HepG2 (cell line): ENCODE data around the gene FUCA1. TPM values are rescaled to one million over a fixed set of nuclear protein-coding genes. Genes with fewer than 3 reads are reported as not detected.

Experiments used
- CREM ChIP-seq, 2 experiments: sonication (generic) in 1 of 2; formaldehyde crosslinking in 1 of 2; IDR thresholded peaks; 2 replicates each; pipeline versions ENCODE4 v1.4.0 to v1.6.1; 2016 to 2020; ENCODE audit warnings: antibody characterized with exemption in 1 of 2, mild to moderate bottlenecking in 1 of 2, missing genetic modification reagents in 1 of 2
- ERF ChIP-seq: IDR thresholded peaks from 2 replicates; pipeline ENCODE4 v1.6.1; 2018; ENCODE audit warnings: missing biosample characterization, missing genetic modification reagents
- FOSL2 ChIP-seq: sonication (generic); formaldehyde crosslinking; IDR thresholded peaks from 2 replicates; pipeline ENCODE4 v1.4.0; 2020; ENCODE audit warnings: missing genetic modification reagents
- FOXK1 ChIP-seq: sonication (generic); formaldehyde crosslinking; IDR thresholded peaks from 2 replicates; pipeline ENCODE4 v1.4.0; 2020; ENCODE audit warnings: low read depth, missing genetic modification reagents, borderline replicate concordance
- GABPB1 ChIP-seq: IDR thresholded peaks from 2 replicates; pipeline ENCODE4 v1.6.1; 2016; ENCODE audit warnings: mild to moderate bottlenecking, missing genetic modification reagents, moderate library complexity, missing compliant biosample characterization
- GATAD2A ChIP-seq: IDR thresholded peaks from 2 replicates; pipeline ENCODE4 v1.6.1; 2016
- HOXA3 ChIP-seq: sonication (generic); formaldehyde crosslinking; IDR thresholded peaks from 2 replicates; pipeline ENCODE4 v1.5.0; 2020; ENCODE audit warnings: missing genetic modification reagents
- IRF2 ChIP-seq: IDR thresholded peaks from 2 replicates; pipeline ENCODE4 v1.6.1; 2018; ENCODE audit warnings: missing genetic modification reagents, missing compliant biosample characterization
- KDM3A ChIP-seq: IDR thresholded peaks from 2 replicates; pipeline ENCODE4 v1.6.1; 2018; ENCODE audit warnings: low read depth, missing compliant biosample characterization
- KLF16 ChIP-seq, 2 experiments: sonication (generic) in 1 of 2; formaldehyde crosslinking in 1 of 2; IDR thresholded peaks; 2 replicates each; pipeline versions ENCODE4 v1.6.1 to v1.8.0; 2016 to 2023; ENCODE audit warnings: missing genetic modification reagents in 2 of 2, missing compliant biosample characterization in 1 of 2
- NCOA2 ChIP-seq: sonication (generic); formaldehyde crosslinking; IDR thresholded peaks from 2 replicates; pipeline ENCODE4 v1.8.0; 2022; ENCODE audit warnings: inconsistent platforms
- POGK ChIP-seq: sonication (generic); formaldehyde crosslinking; conservative IDR thresholded peaks from 2 replicates; pipeline ENCODE4 v1.8.0; 2022; ENCODE audit warnings: mild to moderate bottlenecking, moderate library complexity, missing genetic modification reagents
- RARA ChIP-seq: IDR thresholded peaks from 2 replicates; pipeline ENCODE4 v1.6.1; 2016; ENCODE audit warnings: missing genetic modification reagents, missing compliant biosample characterization
- RXRA ChIP-seq: sonication (generic); formaldehyde crosslinking; IDR thresholded peaks from 2 replicates; pipeline ENCODE4 v1.5.1; 2020; ENCODE audit warnings: missing genetic modification reagents
- TEAD3 ChIP-seq: optimal IDR thresholded peaks from 2 replicates; pipeline ENCODE3; 2016; ENCODE audit warnings: borderline replicate concordance
- XRCC5 ChIP-seq: fragments of 200-400 bp; formaldehyde crosslinking; optimal IDR thresholded peaks from 2 replicates; pipeline ENCODE3; 2017; ENCODE audit warnings: mild to moderate bottlenecking, low read length
- YEATS2 ChIP-seq: sonication (generic); formaldehyde crosslinking; IDR thresholded peaks from 2 replicates; pipeline ENCODE4 v1.4.0; 2020; ENCODE audit warnings: missing genetic modification reagents, borderline replicate concordance
- YEATS4 ChIP-seq: sonication (generic); formaldehyde crosslinking; IDR thresholded peaks from 2 replicates; pipeline ENCODE4 v1.4.0; 2020; ENCODE audit warnings: missing genetic modification reagents, borderline replicate concordance
- ZFP91 ChIP-seq: sonication (generic); formaldehyde crosslinking; IDR thresholded peaks from 2 replicates; pipeline ENCODE4 v1.9.0; 2022; ENCODE audit warnings: missing genetic modification reagents, mild to moderate bottlenecking, borderline replicate concordance
- ZNF230 ChIP-seq: sonication (generic); formaldehyde crosslinking; IDR thresholded peaks from 2 replicates; pipeline ENCODE4 v1.4.0; 2020; ENCODE audit warnings: mild to moderate bottlenecking, missing genetic modification reagents
- ZNF331 ChIP-seq: sonication (generic); formaldehyde crosslinking; IDR thresholded peaks from 2 replicates; pipeline ENCODE4 v1.4.0; 2020; ENCODE audit warnings: missing genetic modification reagents
- ZNF34 ChIP-seq: sonication (generic); formaldehyde crosslinking; IDR thresholded peaks from 2 replicates; pipeline ENCODE4 v1.4.0; 2020; ENCODE audit warnings: mild to moderate bottlenecking, missing genetic modification reagents, borderline replicate concordance
- ZNF574 ChIP-seq: sonication (generic); formaldehyde crosslinking; IDR thresholded peaks from 2 replicates; pipeline ENCODE4 v1.4.0; 2020; ENCODE audit warnings: missing genetic modification reagents
- polyA plus RNA-seq, 8 experiments: library from polyadenylated mRNA; depleted of rRNA in 3 of 8; stranded (reverse) in 7 of 8; unstranded in 1 of 8; fragments of >200 nt; fragmentation: Illumina TruSeq in 4 of 8; extraction: Trizol in 4 of 8; gene quantifications; 2 replicates each; pipeline versions ENCODE4 v1.2.1 to v1.2.3, GENCODE V29; 2011 to 2016; ENCODE audit warnings: low read depth in 4 of 8, missing spikeins in 1 of 8, mixed read lengths in 1 of 8; ENCODE audit not compliant: insufficient read depth in 1 of 8
- total RNA-seq, 5 experiments: library from RNA; depleted of rRNA; stranded (reverse); fragments of >200 nt; fragmentation: Illumina TruSeq; extraction: Trizol; gene quantifications; 2 replicates each; pipeline ENCODE4 v1.2.3, GENCODE V29; 2016; ENCODE audit warnings: low read depth in 1 of 5

Gene FUCA1
- total and polyA plus RNA-seq, 2 of the 13 experiments (the other 11 are each of a cell fraction or from before 2014, with no cell fraction given), result 32.7 to 33.6 TPM

- TF ChIP-seq ERF, result peak; percentile 55; the same call in 1 of the 2 replicates
- TF ChIP-seq NCOA2 (CRISPR knock-in tag), result no peak
- TF ChIP-seq XRCC5, result peak; percentile 84
- TF ChIP-seq YEATS2, result peak; percentile 70; the same call in 1 of the 2 replicates
- TF ChIP-seq FOSL2 (CRISPR knock-in tag), result peak; percentile 28; the same call in 1 of the 2 replicates
- peak; percentile 27 for TF ChIP-seq TEAD3 (CRISPR knock-in tag)
- peak; percentile 53; the same call in 1 of the 2 replicates for TF ChIP-seq RXRA (CRISPR knock-in tag)
- peak; percentile 56 for TF ChIP-seq GATAD2A (CRISPR knock-in tag)
- peak; percentile 43 for TF ChIP-seq GABPB1 (CRISPR knock-in tag)
- TF ChIP-seq ZNF574 (CRISPR knock-in tag), result peak; percentile 33; the same call in 1 of the 2 replicates
- TF ChIP-seq ZNF230, result no peak
- TF ChIP-seq IRF2 (CRISPR knock-in tag), result 0 out of 2 replicates have a peak, but pooled peaks have one; percentile 62
- 0 out of 2 replicates have a peak, but pooled peaks have one; percentile 15 for TF ChIP-seq RARA (CRISPR knock-in tag)
- TF ChIP-seq HOXA3 (CRISPR knock-in tag), result peak; percentile 57
- peak; percentile 51; the same call in 1 of the 2 replicates for TF ChIP-seq FOXK1 (CRISPR knock-in tag)
- TF ChIP-seq CREM (IDR thresholded peaks at IDR 0.05), result peak; percentile 44; the same call in 1 of the 2 replicates
- TF ChIP-seq CREM (CRISPR knock-in tag; IDR thresholded peaks at IDR 0.05), result no peak
- 0 out of 2 replicates have a peak, but pooled peaks have one; percentile 23 for TF ChIP-seq POGK (CRISPR knock-in tag)
- no peak for TF ChIP-seq ZNF34 (CRISPR knock-in tag)
- TF ChIP-seq ZNF331 (CRISPR knock-in tag), result peak; percentile 19; the same call in 1 of the 2 replicates
- peak; percentile 18; the same call in 1 of the 2 replicates for TF ChIP-seq YEATS4 (CRISPR knock-in tag)
- TF ChIP-seq ZFP91 (CRISPR knock-in tag), result peak; percentile 43
- peak in 1 of 2 experiments; percentile 59; a peak in 1 of 4 replicates for TF ChIP-seq KLF16 (CRISPR knock-in tag; IDR thresholded peaks at IDR 0.05)
- TF ChIP-seq KDM3A, result peak; percentile 81
Observed at GRCh38 chr1:23809751-23810171, 58.3 kb downstream of the FUCA1 start (continued).
